GM18907 (cell line): ENCODE results near the gene LTA4H.
"Not testable (repeated sequence)": the region's sequence is repeated elsewhere in the genome, so short reads cannot be mapped to it uniquely, and the experiment has no call there.

Experiments used
- ATAC-seq: cut with Tn5 transposase; IDR thresholded peaks from one replicate; pipeline ENCODE4 v1.9.1; 2021; ENCODE audit warnings: mild to moderate bottlenecking, moderate library complexity; ENCODE audit not compliant: unreplicated experiment

Gene LTA4H

GRCh38 chr12:96035283-96036236 is at the start of gene LTA4H:
LTA4H (minus strand) TSS chr12:96035587; CDS start chr12:96035519, 68 bp downstream.
- peak; percentile 93 for ATAC-seq

GRCh38 chr12:96084624-96085023 is 49.2 kb upstream of the LTA4H start:
- ATAC-seq = no peak

- no peak for ATAC-seq
These were observed 47.8 kb upstream of the LTA4H start for GRCh38 chr12:96083020-96083719.

GRCh38 chr12:96081596-96081995 is 46.2 kb upstream of the LTA4H start:
- no peak for ATAC-seq

GRCh38 chr12:96078231-96079135 is 43.1 kb upstream of the LTA4H start:
- no peak for ATAC-seq

GRCh38 chr12:96077081-96077480 is 41.7 kb upstream of the LTA4H start:
- no peak for ATAC-seq

GRCh38 chr12:96075560-96075959 is 40.2 kb upstream of the LTA4H start:
- ATAC-seq = no peak

- ATAC-seq = no peak
These were observed 38.3 kb upstream of the LTA4H start for GRCh38 chr12:96073346-96074330.

GRCh38 chr12:96070670-96071279 is 35.4 kb upstream of the LTA4H start:
- peak; percentile 76 for ATAC-seq

GRCh38 chr12:96069511-96070231 is 34.3 kb upstream of the LTA4H start:
- ATAC-seq = no peak

- ATAC-seq = no peak
These were observed 33.2 kb upstream of the LTA4H start for GRCh38 chr12:96068636-96069035.

GRCh38 chr12:96068111-96068510 is 32.7 kb upstream of the LTA4H start:
- no peak for ATAC-seq

- ATAC-seq = not testable (repeated sequence)
These were observed 30.4 kb upstream of the LTA4H start for GRCh38 chr12:96065776-96066175.

GRCh38 chr12:96064966-96065365 is 29.6 kb upstream of the LTA4H start:
- no peak for ATAC-seq

- no peak for ATAC-seq
These were observed 28.9 kb upstream of the LTA4H start for GRCh38 chr12:96064271-96064670.

GRCh38 chr12:96063046-96063445 is 27.7 kb upstream of the LTA4H start:
- ATAC-seq = no peak

GRCh38 chr12:96061864-96062453 is 26.6 kb upstream of the LTA4H start:
- ATAC-seq = peak; percentile 70

- no peak for ATAC-seq
These were observed 25.9 kb upstream of the LTA4H start for GRCh38 chr12:96061323-96061722.
